ENCODE data around the gene GRAMD2A.

GRAMD2A gene

DNA sequence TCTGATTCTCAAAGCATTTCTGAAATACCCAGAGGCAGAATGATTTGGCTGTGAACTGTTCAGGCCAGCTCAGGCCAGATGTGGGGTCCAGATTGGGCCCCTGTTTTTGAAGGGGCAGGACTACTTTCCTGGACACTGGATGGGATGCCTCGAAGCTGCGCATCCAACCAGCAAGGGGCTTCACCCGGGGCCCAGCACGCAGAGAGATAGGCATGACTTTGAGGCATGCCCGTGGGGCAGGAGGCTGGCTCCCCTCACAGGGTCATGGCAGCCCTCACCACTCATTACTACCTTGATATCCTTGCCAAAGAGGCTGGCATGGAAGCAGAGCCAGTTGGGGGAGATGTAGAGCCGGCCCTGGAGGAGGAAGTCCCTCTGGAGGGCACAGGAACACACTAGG lies 30.1 kb downstream of the GRAMD2A start:
- no peak for DNase-seq (ENCODE audit: low spot score)

DNA sequence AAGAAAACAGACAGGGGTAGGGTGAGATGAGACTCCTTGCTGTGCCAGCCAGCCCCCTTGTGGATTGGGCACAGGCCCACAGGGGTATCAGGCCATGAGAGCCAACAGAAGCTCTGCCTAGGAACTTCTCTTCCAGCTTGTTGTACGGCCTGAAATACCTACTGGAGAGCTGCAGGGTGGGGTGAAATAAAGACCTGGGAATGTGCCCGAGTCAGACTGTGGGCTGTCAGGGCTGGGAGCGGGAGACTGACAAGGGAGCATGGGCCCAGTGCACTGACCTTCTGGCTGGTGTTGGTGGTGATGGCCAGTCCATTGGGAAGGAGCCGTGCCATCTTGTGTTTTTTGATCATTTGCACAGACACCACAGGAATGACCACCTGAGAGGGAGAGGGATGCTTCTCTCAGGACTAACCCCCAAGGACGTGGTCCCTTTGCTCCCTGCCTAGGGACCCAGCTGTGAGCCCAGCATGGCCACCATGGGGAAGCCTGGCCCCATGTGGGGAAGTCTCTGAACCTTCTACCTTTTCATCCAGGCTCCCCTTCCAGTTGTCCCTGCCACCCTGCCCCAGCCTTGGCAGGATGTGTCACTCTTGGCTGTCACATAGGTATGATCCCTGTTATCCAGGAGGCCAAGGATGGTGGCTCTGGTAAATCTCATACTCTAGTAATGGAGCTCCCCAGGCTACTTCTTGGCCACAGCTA lies 30.7 kb downstream of the GRAMD2A start:
- no peak for DNase-seq (ENCODE audit: low spot score)

DNA sequence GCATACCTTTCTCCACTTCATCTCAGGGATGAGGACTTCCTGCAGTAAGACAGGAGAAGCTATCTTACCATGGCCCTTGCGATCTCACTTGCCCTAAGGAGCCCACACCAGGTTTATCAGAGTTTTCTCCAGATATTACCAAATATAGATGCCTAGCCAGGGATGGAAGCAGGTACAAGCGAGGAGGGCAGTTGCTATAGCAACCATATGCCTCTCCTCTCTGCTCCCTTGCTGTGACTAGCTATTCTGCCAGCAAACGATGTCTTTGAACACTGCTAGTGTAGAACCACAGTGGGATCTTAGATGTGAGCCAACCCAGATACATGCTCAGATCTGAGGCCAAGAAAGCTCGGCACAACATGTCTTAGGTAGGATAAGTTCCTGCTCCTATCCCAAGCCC lies 33.9 kb downstream of the GRAMD2A start:
- DNase-seq (ENCODE audit: low spot score) = no peak

DNA sequence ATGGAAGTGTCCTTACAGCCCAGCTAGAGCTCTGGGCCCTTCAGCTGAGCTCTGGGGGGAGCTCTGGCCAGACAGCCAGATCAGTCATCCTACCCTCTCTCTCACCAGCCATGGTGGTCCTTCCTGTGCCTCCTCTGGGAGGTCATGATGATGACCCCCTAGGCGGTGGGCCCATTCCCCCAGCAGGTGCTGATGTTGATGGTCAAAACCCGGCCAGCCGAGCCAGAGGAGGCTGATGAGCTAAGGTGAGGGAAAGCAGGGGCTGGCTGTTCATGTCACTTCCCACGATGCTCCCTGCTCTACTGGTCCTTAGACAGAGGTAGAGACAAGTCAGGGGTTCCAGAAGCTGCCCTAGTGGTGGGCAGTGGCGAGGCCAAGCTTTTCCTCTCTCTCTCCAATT lies 35.0 kb downstream of the GRAMD2A start:
- DNase-seq (ENCODE audit: low spot score) = no peak

DNA sequence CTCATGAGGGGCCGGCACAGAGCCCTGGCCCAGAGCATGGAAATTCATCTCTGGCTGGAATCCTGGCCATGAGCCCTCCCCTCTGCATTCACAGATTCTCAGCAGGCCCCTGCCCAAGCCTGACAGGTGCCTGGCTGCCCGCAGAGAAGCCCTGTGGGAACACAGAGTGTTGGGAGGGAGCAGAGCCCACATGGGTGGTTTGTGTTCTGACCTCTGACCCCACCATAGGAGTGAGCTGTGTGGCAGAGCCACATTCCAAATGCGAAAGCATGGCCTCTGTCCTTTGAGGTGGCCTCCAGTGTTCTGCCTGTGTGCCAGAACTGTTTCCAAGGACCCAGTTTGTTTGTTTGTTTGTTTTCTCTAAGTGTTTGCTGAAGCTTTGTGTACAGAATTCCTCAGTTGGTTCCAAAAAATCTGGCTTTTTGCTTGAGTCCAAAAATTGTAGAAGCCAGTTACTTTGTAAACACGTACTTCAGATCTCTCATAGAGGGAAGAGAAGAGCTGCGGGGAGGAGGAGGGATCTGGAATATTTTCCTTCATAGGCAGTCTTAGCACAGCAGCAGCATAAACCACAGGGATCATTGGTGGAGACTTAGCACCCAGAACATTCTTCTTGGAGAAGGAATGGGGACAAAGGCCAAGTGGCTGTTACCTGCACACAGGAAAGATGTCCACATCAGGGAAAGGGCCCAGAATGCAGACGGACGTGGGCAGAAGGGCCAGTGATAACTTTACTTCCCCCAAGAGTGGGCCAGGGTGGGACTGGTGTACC lies 36.0 kb downstream of the GRAMD2A start:
- DNase-seq (ENCODE audit: low spot score) = no peak

DNA sequence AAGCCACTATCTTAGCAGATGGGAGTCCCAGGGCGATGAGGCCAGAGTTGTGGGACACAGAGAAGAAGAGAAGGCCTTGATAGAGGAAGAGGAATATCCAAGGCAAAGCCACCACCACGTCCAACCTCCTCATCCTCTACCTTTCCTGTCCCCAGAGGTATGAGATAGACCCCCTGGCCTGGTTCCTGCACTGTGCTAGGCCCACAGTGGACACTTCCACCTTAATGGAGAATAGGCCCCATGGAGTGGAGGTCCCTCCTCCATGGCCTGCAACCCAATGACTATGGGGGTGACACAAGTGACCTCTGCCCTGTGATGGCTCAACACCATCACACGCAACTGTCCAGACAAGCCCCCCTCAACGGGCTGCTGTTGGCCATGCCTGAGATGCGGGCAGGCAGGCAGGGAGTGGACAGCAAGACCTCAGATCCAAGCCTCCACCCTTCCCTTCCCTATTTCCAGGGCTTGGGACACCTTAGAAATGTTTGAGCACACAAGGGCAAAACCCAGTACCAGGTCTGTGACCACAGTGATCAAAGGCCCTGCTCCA lies 36.8 kb downstream of the GRAMD2A start:
- DNase-seq (ENCODE audit: low spot score) = no peak

DNA sequence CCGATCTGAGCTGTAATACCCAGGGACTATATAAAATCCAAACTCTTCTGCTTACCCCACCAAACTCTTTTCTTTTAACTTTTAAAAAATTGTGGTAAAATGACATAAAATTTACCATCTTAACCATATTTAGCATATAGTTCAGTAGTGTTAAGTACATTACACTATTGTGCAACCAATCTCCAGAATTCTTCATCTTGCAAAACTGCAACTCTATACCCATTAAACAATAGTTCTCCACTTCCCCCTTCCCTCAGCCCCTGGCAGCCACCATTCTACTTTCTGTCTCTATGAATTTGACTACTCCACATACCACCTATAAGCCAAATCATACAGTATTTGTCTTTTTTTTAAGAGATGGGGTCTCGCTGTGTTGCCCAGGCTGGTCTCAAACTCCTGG lies 40.7 kb downstream of the GRAMD2A start:
- DNase-seq (ENCODE audit: low spot score) = no peak

DNA sequence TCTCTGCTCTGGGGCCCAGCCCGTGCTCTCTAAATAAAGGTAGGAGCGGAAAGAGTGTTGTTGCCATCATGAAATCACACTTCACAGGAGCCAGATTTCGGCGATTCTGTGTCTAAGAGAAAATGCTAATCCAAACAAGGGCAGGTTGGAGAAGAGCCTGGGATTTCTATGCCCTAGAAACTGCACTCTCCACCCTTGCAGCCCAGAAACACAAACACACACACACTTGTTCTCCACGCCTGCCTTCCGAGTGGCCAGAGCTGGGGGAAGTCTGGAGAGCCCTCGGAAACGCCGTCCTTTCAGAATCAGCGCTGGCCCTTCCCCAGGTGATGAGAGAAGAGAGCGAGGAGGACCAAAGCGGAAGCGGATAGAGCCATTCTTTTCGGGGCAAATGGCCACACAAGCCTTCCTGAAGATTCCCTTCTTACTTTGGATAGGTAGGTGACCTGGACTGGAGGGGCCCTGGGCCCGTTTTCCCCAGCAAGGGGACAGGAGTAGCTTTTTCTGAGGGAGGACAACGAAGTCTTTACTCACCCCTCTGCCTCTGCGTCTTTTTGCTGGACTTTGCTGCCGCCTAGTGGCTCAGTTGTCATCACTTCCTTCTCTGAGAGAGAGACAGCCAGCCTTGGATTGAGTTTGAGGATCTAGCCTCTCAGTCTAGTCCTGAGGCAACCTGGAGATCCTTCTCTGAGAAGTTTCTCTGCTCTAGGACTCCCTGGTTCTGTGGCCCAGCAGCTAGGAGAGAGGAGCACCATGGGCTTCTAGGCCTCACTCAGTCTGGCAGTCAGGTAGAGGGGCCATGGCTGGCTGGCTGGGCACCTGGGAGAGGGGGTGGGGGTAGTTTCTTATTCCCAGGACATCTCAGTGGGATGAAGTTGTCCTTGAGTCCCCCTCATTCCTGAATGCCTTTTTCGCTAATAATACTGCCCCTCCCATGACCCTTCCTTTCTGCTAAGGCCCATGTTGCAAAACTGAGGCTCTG lies 41.7 kb downstream of the GRAMD2A start:
- peak; percentile 85 for DNase-seq (ENCODE audit: low spot score)

DNA sequence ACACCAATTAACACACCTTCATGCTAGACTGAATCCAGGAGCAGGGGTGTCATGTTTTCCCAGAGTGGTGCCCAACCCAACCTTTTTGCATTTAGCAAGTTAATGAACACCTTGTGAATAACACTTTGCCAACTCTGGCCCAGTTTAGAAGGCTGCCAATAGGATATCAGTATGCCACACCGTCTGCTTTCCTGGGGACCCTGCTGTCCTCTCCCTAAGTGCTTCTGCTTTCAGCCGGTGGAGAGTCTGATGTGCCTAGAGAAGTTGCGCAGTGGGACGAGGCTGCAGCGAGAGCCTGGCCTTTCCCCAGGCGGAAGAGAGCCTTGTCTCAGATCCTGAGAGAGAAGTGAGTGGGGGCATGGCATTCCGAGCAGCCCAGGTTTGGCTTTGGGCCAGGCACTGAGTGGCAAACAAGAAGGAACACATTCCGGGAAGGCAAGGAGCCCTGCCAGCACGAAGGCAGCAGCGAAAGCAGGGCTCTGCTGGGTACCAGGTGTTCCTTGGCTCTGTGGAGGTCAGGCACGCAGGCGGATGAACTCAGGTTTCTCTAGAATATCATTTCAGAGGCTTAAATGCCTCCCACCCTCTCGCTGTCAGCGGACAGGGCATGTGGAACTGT lies 42.5 kb downstream of the GRAMD2A start:
- peak; percentile 87 for DNase-seq (ENCODE audit: low spot score)

DNA sequence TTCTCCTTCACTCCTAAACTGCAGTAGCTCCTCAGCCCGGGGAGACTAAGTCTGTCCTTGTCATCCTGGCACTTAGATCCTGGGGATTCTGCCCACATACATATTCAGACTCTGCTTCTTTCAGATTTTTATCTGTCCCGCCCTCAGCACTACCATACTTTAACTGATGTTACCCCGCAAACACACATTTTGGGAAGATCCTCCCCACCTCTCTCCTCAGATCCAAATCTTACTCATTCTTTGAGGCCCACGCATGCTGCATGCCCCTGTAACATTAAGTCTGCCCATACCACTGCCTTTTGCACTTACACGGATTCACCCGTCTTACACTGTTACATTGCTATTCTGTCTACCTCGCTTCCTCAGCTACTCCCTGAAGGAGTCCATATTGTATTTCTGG lies 43.3 kb downstream of the GRAMD2A start:
- no peak for DNase-seq (ENCODE audit: low spot score)

DNA sequence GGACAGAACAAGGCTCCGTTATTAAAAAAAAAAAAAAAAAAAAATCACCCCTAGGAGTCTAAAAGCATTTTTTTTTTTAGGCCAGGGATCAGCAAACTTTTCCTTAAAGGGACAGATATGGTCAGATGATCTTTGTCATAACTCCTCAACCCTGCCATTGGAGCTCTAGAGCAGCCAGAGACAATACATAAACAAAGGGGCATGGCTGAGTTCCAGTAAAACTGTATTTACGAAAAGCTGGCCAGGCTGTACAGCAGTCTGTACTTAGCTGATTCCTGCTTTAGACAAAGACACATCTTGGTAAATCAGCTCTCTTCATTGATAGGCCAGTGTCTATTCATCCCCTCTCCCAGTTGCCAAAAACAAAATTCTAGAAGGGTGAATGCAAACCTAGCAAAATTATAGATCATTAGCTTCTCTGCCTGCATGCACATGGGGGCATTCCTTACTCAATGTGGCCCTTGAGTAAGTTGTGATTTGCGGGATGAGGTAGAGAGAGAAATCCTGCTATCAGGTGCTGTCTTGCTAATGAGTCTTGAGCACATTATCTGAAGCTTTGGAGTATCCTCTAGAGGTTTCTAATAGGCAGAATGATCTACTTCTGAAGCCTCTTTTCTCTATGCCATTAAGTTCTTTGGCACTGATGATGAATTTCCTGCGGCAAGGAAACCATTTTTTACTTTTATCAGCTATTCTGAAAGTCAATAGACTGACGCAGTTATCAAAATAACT lies 44.2 kb downstream of the GRAMD2A start:
- no peak for DNase-seq (ENCODE audit: low spot score)

DNA sequence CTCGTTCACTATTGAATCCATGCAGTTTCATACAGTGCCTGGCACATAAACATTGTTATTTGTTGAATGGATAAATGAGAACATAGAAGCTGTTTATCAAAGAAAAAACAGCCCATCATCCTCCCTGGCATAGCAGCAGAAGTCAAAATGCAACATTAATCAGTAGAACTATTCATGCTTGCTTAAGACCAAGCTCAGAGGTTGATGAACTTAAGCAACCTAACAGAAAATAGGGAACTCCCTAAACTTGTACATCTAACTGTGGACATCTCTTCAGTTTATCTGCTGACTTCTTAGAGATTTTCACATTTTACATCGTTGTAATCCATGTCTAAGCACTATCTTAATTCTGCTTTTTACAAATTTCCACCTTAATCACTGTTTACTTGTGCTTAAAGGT lies 50.2 kb downstream of the GRAMD2A start:
- DNase-seq (ENCODE audit: low spot score) = no peak

DNA sequence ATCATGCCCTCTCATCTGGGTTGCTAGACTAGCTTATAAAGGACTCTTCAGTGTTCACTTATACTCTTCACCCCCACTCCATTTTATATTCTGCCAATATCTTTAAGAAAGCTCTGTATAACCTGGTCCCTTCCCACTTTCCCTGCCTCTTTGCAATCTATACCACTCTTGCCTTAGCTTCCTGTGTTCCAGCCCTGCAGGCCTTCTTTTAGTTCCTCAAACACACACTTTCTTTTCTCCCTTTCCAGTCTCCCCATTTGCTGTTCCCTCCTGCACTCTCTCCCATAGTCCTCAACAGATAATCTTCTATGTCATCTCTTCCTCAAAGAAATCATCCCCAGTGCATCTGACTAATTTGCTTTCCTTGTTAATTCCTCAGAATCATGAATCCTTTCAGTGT lies 50.7 kb downstream of the GRAMD2A start:
- no peak for DNase-seq (ENCODE audit: low spot score)

DNA sequence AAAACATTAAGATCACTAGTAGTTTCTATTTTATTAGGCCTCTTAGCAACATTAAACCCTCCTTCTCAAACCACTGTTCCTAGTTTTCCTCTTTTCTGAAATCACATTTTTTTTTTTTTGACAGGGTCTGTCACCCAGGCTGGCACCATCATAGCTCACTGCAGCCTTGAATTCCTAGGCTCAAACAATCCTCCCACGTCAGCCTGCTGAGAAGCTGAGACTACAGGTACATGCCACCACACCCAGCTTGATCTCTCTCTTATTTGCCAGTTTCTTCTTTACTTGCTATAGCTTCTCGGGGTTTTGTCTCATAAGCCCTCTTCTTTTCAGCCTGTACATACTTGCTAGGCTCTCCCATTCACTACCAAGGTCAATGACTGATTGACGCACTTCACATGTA lies 51.4 kb downstream of the GRAMD2A start:
- DNase-seq (ENCODE audit: low spot score) = no peak

DNA sequence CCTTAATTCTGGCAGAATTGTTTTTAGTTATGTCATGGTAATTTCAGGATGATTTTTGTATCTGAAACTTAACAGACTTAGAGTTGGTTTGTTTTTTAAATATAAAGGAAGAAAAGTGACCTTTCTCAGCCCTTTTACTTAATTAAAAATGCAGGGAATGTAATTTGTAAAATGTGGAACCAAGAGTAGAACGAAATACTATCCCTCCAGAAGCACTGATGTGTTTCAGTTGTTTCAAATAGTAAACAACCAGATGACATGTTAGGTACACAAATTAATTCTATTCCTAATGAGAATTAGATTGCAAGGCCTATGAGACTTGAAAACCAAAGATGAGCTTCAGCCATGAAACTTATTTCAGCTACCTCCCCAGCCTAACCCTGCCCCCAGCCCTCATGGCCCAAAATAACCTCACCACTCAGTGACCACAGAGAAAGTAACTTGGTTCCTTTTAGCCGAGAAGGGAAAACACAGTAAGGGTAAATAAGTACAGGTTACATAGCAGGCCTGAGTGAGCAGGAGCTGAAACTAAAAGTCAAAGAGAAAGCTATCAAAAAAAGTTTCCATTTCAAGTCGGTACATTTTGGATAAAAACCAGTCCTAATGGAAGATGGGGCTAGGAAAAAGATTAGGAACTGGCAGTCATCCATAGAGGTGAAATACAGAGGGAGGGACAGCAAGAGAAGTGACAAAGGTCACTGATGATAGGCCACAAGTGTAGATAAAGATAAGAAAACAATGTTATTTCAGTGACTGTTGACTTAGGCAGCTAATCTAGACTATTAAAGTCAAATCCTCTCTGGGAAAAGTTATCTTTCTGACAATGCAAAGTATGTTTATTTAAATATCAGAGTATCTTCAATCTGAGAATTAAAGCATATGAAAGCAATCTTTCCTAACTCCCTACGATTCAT lies 56.2 kb downstream of the GRAMD2A start:
- DNase-seq (ENCODE audit: low spot score) = peak; percentile 49

DNA sequence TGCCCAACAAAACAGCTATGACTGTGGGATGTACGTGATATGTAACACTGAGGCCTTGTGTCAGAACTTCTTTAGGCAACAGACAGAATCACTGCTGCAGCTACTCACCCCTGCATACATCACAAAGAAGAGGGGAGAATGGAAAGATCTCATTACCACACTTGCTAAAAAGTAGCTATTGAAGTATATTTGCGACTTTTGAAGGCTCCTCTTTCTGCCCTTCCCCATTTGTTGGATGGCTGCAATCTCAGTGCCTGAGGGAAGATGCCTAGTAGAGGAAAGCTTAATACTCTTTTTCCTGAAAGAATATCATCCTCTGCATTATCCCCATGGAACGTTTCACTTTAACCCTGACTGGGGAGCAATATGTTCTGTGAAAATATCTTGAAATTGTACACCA lies 57.5 kb downstream of the GRAMD2A start:
- no peak for DNase-seq (ENCODE audit: low spot score)

DNA sequence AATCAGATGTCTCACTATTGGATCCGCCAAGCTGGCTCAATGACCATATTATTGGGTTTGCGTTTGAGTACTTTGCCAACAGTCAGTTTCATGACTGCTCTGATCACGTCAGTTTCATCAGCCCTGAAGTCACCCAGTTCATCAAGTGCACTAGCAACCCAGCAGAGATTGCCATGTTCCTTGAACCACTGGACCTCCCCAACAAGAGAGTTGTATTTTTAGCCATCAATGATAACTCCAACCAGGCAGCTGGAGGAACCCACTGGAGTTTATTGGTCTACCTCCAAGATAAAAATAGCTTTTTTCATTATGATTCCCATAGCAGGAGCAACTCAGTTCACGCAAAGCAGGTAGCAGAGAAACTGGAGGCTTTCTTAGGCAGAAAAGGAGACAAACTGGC lies 57.9 kb downstream of the GRAMD2A start:
- DNase-seq (ENCODE audit: low spot score) = no peak

DNA sequence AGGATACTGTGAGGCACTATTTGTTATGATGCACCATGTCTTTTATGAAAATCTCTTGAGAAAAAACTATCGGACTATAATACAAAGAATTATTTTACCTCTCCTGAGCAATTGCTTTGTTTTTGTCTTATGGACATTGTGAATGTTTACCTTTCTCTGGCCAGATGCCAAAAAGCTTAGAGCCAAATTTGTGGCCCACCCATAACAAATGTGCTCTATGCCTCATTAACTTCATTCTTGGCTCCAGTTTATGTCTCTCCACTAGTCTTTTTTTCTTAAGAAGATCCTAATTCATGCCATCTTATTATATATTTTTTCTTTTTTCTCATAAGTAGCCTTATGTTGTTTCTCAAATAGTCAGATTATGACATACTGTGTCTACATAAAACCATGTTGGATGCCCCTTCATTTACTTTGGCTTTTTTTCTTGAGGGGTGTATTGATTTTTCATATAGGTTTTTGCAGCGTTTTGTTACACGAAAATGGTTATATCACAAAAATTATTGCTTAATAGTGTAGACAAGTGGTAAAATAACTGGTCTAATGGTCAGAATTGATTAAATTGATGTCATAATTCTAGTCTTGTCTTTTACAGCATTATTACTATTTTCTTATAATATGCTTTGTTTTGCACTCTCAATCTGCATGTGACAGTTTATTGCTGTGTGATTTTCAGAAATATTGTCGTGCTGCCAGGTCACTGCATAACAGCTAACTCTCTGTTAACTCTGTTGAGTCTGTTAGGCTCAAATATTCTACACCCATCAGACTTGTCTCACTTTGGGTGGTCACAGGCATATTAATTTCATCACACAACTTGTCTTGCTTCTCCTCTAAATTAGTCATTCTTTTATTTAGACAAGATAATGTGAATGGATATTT lies 61.2 kb downstream of the GRAMD2A start:
- DNase-seq (ENCODE audit: low spot score) = no peak

DNA sequence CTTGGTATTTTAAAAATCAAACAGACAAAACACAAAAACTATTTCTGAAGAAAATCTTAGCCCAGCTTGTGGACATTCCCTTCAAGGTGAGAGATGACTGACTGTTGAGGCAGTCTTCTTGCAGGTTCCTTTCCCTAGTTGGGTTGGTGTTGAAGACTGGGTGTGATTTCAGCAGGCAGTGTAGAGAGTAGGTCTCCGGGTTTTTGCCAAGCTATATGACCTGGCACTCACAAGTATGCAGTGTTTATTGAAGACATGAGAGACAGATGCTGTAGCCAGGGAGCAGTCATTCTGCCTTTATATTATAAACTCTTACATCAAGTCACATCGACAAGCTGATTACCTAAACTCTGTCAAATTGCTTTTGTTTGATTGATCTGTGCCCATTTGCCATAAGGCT lies 61.9 kb downstream of the GRAMD2A start:
- no peak for DNase-seq (ENCODE audit: low spot score)
